SK-N-SH (cell line): ENCODE results near the gene CKS2. TPM values are rescaled to one million over a fixed set of nuclear protein-coding genes. Genes with fewer than 3 reads are reported as not detected.
A peak's percentile ranks its signal among the peaks of the same experiment; 100 is the strongest.

Experiments
- CTCF ChIA-PET: fragments of 300-600, 350-600 bp; formaldehyde crosslinking; extraction: SDS; loops from one replicate; lab custom pipeline; 2021; lab: Yijun Ruan, JAX
- POLR2A ChIA-PET: fragments of 350-600 bp; sonication (Branson Sonifier 250); formaldehyde crosslinking; extraction: SDS; loops from one replicate; lab custom pipeline; 2020; ENCODE audit warnings: antibody characterized with exemption, inconsistent platforms; lab: Yijun Ruan, JAX
- DNase-seq: peaks from one replicate; pipeline ENCODE4 v3.0.0; 2012
- H2AFZ ChIP-seq: fragments of 200-600 bp; sonication (generic); 2 replicates; pipeline ENCODE4 v1.8.1; 2016; ENCODE audit warnings: antibody characterized with exemption, mild to moderate bottlenecking, low read depth
- H3F3A ChIP-seq: fragments of 200-600 bp; sonication (generic); replicated peaks from 2 replicates; pipeline ENCODE3; 2016; ENCODE audit warnings: antibody characterized with exemption, mild to moderate bottlenecking; ENCODE audit not compliant: insufficient read depth
- H3K27ac ChIP-seq, 2 experiments: fragments of 200-500 bp in 1 of 2; fragments of 200-600 bp in 1 of 2; sonication (Bioruptor generic) in 1 of 2; sonication (generic), shearing (Covaris generic) in 1 of 2; 2 replicates each; pipeline versions ENCODE4 v1.5.1 to v1.6.1; 2014 to 2016; ENCODE audit warnings: low read depth in 2 of 2, inconsistent platforms in 1 of 2, low read length in 1 of 2, mild to moderate bottlenecking in 1 of 2, mixed read lengths in 1 of 2
- H3K27me3 ChIP-seq: fragments of 200-600 bp; sonication (generic), shearing (Covaris generic); 2 replicates; pipeline ENCODE4 v1.6.1; 2016; ENCODE audit warnings: mixed run types; ENCODE audit not compliant: insufficient read depth
- H3K36me3 ChIP-seq, 2 experiments: fragments of 200-500 bp in 1 of 2; fragments of 200-600 bp in 1 of 2; sonication (Bioruptor generic) in 1 of 2; sonication (generic) in 1 of 2; replicated peaks in 1 of 2; 2 replicates each; pipeline versions ENCODE3 to v1.5.1; 2014 to 2016; ENCODE audit warnings: low read length in 1 of 2, mild to moderate bottlenecking in 1 of 2; ENCODE audit not compliant: insufficient read depth in 2 of 2, control insufficient read depth in 1 of 2
- H3K4me1 ChIP-seq, 2 experiments: fragments of 200-500 bp in 1 of 2; fragments of 200-600 bp in 1 of 2; sonication (Bioruptor generic) in 1 of 2; sonication (generic), shearing (Covaris generic) in 1 of 2; 2 replicates each; pipeline versions ENCODE4 v1.5.1 to v1.6.1; 2014 to 2016; ENCODE audit warnings: low read depth in 1 of 2, low read length in 1 of 2, mixed run types in 1 of 2; ENCODE audit not compliant: insufficient read depth in 2 of 2, control insufficient read depth in 1 of 2
- H3K4me2 ChIP-seq: fragments of 200-600 bp; sonication (generic), shearing (Covaris generic); 2 replicates; pipeline ENCODE4 v1.6.1; 2017; ENCODE audit warnings: mixed run types
- H3K4me3 ChIP-seq, 2 experiments: fragments of 200-500 bp in 1 of 2; fragments of 200-600 bp in 1 of 2; sonication (Bioruptor generic) in 1 of 2; sonication (generic), shearing (Covaris generic) in 1 of 2; 2 replicates each; pipeline versions ENCODE4 v1.5.1 to v1.8.1; 2014 to 2016; ENCODE audit warnings: low read depth in 2 of 2, inconsistent platforms in 1 of 2, low read length in 1 of 2, mild to moderate bottlenecking in 1 of 2, mixed read lengths in 1 of 2, moderate library complexity in 1 of 2
- H3K79me2 ChIP-seq: fragments of 200-600 bp; sonication (generic); 2 replicates; pipeline ENCODE4 v1.8.1; 2017; ENCODE audit warnings: mild to moderate bottlenecking; ENCODE audit not compliant: insufficient read depth
- H3K9ac ChIP-seq: fragments of 200-600 bp; sonication (generic); 2 replicates; pipeline ENCODE4 v1.6.1; 2017; ENCODE audit warnings: mixed run types
- H3K9me2 ChIP-seq: fragments of 200-600 bp; sonication (generic); 2 replicates; pipeline ENCODE4 v1.6.1; 2017; ENCODE audit warnings: mixed run types
- H3K9me3 ChIP-seq: fragments of 200-600 bp; sonication (generic); 2 replicates; pipeline ENCODE4 v1.6.1; 2017; ENCODE audit warnings: mixed run types, mild to moderate bottlenecking, moderate library complexity
- H4K20me1 ChIP-seq: fragments of 200-600 bp; sonication (generic); 2 replicates; pipeline ENCODE4 v1.6.1; 2017; ENCODE audit warnings: mild to moderate bottlenecking, mixed run types; ENCODE audit not compliant: insufficient read depth
- CHD2 ChIP-seq: fragments of 150-350 bp; IDR thresholded peaks from 2 replicates; pipeline ENCODE4 v1.6.1; 2018; ENCODE audit warnings: low read length; ENCODE audit not compliant: partially characterized antibody
- CTCF ChIP-seq: fragments of 200-600 bp; sonication (generic); IDR thresholded peaks from 2 replicates; pipeline ENCODE4 v1.6.1; 2017; ENCODE audit warnings: antibody characterized with exemption, mild to moderate bottlenecking, moderate library complexity
- EP300 ChIP-seq, 2 experiments: IDR thresholded peaks; 2 replicates each; pipeline versions ENCODE4 v1.4.0 to v1.6.1; 2012; ENCODE audit warnings: borderline replicate concordance in 1 of 2, low read depth in 1 of 2, low read length in 1 of 2
- GABPA ChIP-seq: IDR thresholded peaks from 2 replicates; pipeline ENCODE4 v1.4.0; 2012; ENCODE audit warnings: low read depth, mild to moderate bottlenecking
- NFIC ChIP-seq: IDR thresholded peaks from 2 replicates; pipeline ENCODE4 v1.4.0; 2012; ENCODE audit warnings: borderline replicate concordance
- POLR2AphosphoS5 ChIP-seq: IDR thresholded peaks from 2 replicates; pipeline ENCODE4 v1.6.1; 2012; ENCODE audit warnings: low read depth, low read length
- RFX5 ChIP-seq: IDR thresholded peaks from 2 replicates; pipeline ENCODE4 v1.6.1; 2012; ENCODE audit warnings: mild to moderate bottlenecking, improper control_type of control experiment, low read length
- SIN3A ChIP-seq: IDR thresholded peaks from 2 replicates; pipeline ENCODE4 v1.6.1; 2012; ENCODE audit warnings: low read depth, mild to moderate bottlenecking, low read length, moderate library complexity, borderline replicate concordance
- USF1 ChIP-seq: IDR thresholded peaks from 2 replicates; pipeline ENCODE4 v1.4.0; 2012; ENCODE audit warnings: low read depth, borderline replicate concordance
- USF2 ChIP-seq: fragments of 150-350 bp; IDR thresholded peaks from 2 replicates; pipeline ENCODE4 v1.6.1; 2017; ENCODE audit warnings: antibody characterized with exemption, low read length, low read depth, borderline replicate concordance
- WGBS: methylation state at CpG from one replicate; pipeline ENCODE4 v1.1.6; 2017; ENCODE audit warnings: low lambda C conversion rate; 5-methylcytosine and 5-hydroxymethylcytosine counted together
- polyA plus RNA-seq, 3 experiments: library from polyadenylated mRNA; depleted of rRNA; stranded (reverse); fragments of >200 nt; gene quantifications; 2 replicates each; pipeline ENCODE4 v1.2.3, GENCODE V29; 2012

The CKS2 gene
- polyA plus RNA-seq, 1 of the 3 experiments (the other 2 are of a cell fraction), result 362 TPM

- TF ChIP-seq USF2, result peak; percentile 40; the same call in 1 of the 2 replicates
- peak; percentile 98 for TF ChIP-seq RFX5
- peak; percentile 85 for TF ChIP-seq GABPA
- peak; percentile 91 for TF ChIP-seq POLR2AphosphoS5
- no peak for TF ChIP-seq CTCF
- peak; percentile 83 for TF ChIP-seq USF1
- peak; percentile 99 for TF ChIP-seq SIN3A
- TF ChIP-seq EP300 (IDR thresholded peaks at IDR 0.05; ENCODE audit: borderline replicate concordance in 1 of 2, low read depth in 1 of 2, low read length in 1 of 2), result peak in 1 of 2 experiments; percentile 85; a peak in 3 of 4 replicates
- peak; percentile 55; the same call in 1 of the 2 replicates for TF ChIP-seq NFIC
These were observed at the start of gene CKS2 (continued) for GRCh38 chr9:89310475-89311345.

- Histone ChIP-seq H3F3A (no peaks in the 10 kb centered on the region), H3K27ac (no peak overlapping the region), H4K20me1 (no peaks in the 10 kb centered on the region), H3K27me3 (no peaks in the 10 kb centered on the region), H3K79me2 (no peaks in the 10 kb centered on the region), H3K4me1 (no peaks in the 10 kb centered on the region), H3K9ac (no peak overlapping the region), H3K4me3 (no peak overlapping the region), H3K9me2 (no peaks in the 10 kb centered on the region), H3K9me3 (peaks cover 5% of the 10 kb centered on the region; the same call in 1 of the 2 replicates), H3K36me3 (no peaks in the 10 kb centered on the region), H2AFZ (no peak overlapping the region), H3K4me2 (no peak overlapping the region)
- 41% methylated on average over 3 of the region's 3 CpGs for WGBS
- TF ChIP-seq CHD2 (no peak), EP300 (IDR thresholded peaks at IDR 0.05; ENCODE audit: borderline replicate concordance in 1 of 2, low read depth in 1 of 2, low read length in 1 of 2) (no peak)
- POLR2A ChIA-PET, result interaction anchor here (0.6 kb wide), 1 partner anchor 136 kb away, joined by 4 read pairs; no protein-coding TSS in a partner anchor
- DNase-seq, result no peak
- CTCF ChIA-PET, result interaction anchor here (1.1 kb wide), 1 partner anchor 98 kb away, joined by 3 read pairs; no protein-coding TSS in a partner anchor
These were observed 37.3 kb upstream of the CKS2 start for GRCh38 chr9:89273528-89274279.
